Measurements from ENCODE around the gene LRRC8C. TPM values are rescaled to one million over a fixed set of nuclear protein-coding genes. Genes with fewer than 3 reads are reported as not detected.

The LRRC8C gene
- total and polyA plus RNA-seq, 10 of the 15 experiments (the other 5 are each of a cell fraction or from before 2014, with no cell fraction given): 2.3 to 16.3 (median 10.8) TPM

DNA sequence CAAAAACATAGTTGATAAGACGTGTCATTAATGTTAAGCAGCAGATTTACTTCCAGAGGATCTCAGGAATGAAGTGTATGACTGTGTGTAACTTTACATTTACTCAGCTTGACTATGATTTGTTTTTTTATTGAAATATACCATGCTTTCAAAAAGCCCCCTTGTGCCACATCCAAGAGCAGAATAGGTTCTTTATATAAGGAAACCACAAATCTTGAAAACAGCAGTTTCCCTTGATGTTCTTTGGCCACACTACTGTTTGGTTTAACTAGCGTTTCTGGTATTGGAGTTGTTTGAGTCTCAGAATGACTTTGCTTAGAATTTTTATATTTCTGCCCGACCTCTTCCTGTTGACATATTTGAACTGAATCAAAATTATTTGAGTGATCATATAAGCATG, 25.0 kb downstream of the LRRC8C start (continued):
- TF ChIP-seq, protein P1, sequence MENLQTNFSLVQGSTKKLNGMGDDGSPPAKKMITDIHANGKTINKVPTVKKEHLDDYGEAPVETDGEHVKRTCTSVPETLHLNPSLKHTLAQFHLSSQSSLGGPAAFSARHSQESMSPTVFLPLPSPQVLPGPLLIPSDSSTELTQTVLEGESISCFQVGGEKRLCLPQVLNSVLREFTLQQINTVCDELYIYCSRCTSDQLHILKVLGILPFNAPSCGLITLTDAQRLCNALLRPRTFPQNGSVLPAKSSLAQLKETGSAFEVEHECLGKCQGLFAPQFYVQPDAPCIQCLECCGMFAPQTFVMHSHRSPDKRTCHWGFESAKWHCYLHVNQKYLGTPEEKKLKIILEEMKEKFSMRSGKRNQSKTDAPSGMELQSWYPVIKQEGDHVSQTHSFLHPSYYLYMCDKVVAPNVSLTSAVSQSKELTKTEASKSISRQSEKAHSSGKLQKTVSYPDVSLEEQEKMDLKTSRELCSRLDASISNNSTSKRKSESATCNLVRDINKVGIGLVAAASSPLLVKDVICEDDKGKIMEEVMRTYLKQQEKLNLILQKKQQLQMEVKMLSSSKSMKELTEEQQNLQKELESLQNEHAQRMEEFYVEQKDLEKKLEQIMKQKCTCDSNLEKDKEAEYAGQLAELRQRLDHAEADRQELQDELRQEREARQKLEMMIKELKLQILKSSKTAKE (IDR thresholded peaks at IDR 0.05; ENCODE audit: low read depth, poor library complexity, severe bottlenecking): no peak
- TF ChIP-seq, protein P2, sequence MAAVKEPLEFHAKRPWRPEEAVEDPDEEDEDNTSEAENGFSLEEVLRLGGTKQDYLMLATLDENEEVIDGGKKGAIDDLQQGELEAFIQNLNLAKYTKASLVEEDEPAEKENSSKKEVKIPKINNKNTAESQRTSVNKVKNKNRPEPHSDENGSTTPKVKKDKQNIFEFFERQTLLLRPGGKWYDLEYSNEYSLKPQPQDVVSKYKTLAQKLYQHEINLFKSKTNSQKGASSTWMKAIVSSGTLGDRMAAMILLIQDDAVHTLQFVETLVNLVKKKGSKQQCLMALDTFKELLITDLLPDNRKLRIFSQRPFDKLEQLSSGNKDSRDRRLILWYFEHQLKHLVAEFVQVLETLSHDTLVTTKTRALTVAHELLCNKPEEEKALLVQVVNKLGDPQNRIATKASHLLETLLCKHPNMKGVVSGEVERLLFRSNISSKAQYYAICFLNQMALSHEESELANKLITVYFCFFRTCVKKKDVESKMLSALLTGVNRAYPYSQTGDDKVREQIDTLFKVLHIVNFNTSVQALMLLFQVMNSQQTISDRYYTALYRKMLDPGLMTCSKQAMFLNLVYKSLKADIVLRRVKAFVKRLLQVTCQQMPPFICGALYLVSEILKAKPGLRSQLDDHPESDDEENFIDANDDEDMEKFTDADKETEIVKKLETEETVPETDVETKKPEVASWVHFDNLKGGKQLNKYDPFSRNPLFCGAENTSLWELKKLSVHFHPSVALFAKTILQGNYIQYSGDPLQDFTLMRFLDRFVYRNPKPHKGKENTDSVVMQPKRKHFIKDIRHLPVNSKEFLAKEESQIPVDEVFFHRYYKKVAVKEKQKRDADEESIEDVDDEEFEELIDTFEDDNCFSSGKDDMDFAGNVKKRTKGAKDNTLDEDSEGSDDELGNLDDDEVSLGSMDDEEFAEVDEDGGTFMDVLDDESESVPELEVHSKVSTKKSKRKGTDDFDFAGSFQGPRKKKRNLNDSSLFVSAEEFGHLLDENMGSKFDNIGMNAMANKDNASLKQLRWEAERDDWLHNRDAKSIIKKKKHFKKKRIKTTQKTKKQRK (IDR thresholded peaks at IDR 0.05; ENCODE audit: low read depth, low read length): no peak
- TF ChIP-seq CHD1 (IDR thresholded peaks at IDR 0.05; ENCODE audit: low read depth, low read length) (no peak), GABPA (IDR thresholded peaks at IDR 0.05; ENCODE audit: low read depth) (no peak), STAT1 (conservative IDR thresholded peaks at IDR 0.05) (no peak), RELA (IDR thresholded peaks at IDR 0.05; ENCODE audit: borderline replicate concordance, partially characterized antibody) (no peak), TAF1 (IDR thresholded peaks at IDR 0.05; ENCODE audit: borderline replicate concordance, low read depth, low read length) (no peak), SMC3 (IDR thresholded peaks at IDR 0.05; ENCODE audit: borderline replicate concordance, low read length) (no peak), CEBPB (IDR thresholded peaks at IDR 0.05; ENCODE audit: borderline replicate concordance in 1 of 2, low read depth in 2 of 2, low read length in 2 of 2) (no peak), POLR2AphosphoS2 (IDR thresholded peaks at IDR 0.05; ENCODE audit: low read depth, low read length) (no peak), NRF1 (conservative IDR thresholded peaks at IDR 0.05; ENCODE audit: low read depth, low read length) (no peak), LARP7 (IDR thresholded peaks at IDR 0.05) (no peak)
- TF ChIP-seq, protein P3, sequence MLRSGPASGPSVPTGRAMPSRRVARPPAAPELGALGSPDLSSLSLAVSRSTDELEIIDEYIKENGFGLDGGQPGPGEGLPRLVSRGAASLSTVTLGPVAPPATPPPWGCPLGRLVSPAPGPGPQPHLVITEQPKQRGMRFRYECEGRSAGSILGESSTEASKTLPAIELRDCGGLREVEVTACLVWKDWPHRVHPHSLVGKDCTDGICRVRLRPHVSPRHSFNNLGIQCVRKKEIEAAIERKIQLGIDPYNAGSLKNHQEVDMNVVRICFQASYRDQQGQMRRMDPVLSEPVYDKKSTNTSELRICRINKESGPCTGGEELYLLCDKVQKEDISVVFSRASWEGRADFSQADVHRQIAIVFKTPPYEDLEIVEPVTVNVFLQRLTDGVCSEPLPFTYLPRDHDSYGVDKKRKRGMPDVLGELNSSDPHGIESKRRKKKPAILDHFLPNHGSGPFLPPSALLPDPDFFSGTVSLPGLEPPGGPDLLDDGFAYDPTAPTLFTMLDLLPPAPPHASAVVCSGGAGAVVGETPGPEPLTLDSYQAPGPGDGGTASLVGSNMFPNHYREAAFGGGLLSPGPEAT (IDR thresholded peaks at IDR 0.05; ENCODE audit: low read depth): peak; percentile 79; the same call in 1 of the 2 replicates
- TF ChIP-seq, protein P4, sequence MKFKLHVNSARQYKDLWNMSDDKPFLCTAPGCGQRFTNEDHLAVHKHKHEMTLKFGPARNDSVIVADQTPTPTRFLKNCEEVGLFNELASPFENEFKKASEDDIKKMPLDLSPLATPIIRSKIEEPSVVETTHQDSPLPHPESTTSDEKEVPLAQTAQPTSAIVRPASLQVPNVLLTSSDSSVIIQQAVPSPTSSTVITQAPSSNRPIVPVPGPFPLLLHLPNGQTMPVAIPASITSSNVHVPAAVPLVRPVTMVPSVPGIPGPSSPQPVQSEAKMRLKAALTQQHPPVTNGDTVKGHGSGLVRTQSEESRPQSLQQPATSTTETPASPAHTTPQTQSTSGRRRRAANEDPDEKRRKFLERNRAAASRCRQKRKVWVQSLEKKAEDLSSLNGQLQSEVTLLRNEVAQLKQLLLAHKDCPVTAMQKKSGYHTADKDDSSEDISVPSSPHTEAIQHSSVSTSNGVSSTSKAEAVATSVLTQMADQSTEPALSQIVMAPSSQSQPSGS (IDR thresholded peaks at IDR 0.05; ENCODE audit: low read length): peak; percentile 59
- TF ChIP-seq, protein P5, sequence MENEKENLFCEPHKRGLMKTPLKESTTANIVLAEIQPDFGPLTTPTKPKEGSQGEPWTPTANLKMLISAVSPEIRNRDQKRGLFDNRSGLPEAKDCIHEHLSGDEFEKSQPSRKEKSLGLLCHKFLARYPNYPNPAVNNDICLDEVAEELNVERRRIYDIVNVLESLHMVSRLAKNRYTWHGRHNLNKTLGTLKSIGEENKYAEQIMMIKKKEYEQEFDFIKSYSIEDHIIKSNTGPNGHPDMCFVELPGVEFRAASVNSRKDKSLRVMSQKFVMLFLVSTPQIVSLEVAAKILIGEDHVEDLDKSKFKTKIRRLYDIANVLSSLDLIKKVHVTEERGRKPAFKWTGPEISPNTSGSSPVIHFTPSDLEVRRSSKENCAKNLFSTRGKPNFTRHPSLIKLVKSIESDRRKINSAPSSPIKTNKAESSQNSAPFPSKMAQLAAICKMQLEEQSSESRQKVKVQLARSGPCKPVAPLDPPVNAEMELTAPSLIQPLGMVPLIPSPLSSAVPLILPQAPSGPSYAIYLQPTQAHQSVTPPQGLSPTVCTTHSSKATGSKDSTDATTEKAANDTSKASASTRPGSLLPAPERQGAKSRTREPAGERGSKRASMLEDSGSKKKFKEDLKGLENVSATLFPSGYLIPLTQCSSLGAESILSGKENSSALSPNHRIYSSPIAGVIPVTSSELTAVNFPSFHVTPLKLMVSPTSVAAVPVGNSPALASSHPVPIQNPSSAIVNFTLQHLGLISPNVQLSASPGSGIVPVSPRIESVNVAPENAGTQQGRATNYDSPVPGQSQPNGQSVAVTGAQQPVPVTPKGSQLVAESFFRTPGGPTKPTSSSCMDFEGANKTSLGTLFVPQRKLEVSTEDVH (IDR thresholded peaks at IDR 0.05; ENCODE audit: low read depth, partially characterized antibody): no peak
